Measurements from ENCODE around the gene SFSWAP. TPM values are rescaled to one million over a fixed set of nuclear protein-coding genes. Genes with fewer than 3 reads are reported as not detected.

Gene SFSWAP
- total and polyA plus RNA-seq, 12 donors = 14.0 to 94.0 (median 29.1) TPM

- H3K4me3 ChIP-seq = no peak overlapping the region
- intact Hi-C loops (cut with DNase I) = no loop called here
- H3K36me3 ChIP-seq (replicated peaks in 1 of 2) = peaks cover 0 to 72% of the 10 kb centered on the region in 2 donors
- no peak for TF ChIP-seq CTCF (IDR thresholded peaks at IDR 0.05)
- no peak for TF ChIP-seq POLR2A (IDR thresholded peaks at IDR 0.05)
- 92 to 96% (median 94%) methylated on average over 19 to 30 of the region's 30 CpGs for WGBS, 4 donors
- no peaks in the 10 kb centered on the region for H3K4me1 ChIP-seq (replicated peaks in 1 of 2)
- no peaks in the 10 kb centered on the region for H3K27me3 ChIP-seq
- H3K27ac ChIP-seq = no peak overlapping the region
- no peaks in the 10 kb centered on the region for H3K9me3 ChIP-seq (replicated peaks in 1 of 3)
- DNase-seq = peak in 2 of 7 donors; percentile 12 to 50
Measured at GRCh38 chr12:131734336-131735152, 23.7 kb downstream of the SFSWAP start.

GRCh38 chr12:131735153-131735456, 24.2 kb downstream of the SFSWAP start:
- no peak for TF ChIP-seq CTCF (IDR thresholded peaks at IDR 0.05)
- TF ChIP-seq POLR2A (IDR thresholded peaks at IDR 0.05) = no peak
- 90 to 94% (median 92%) methylated on average over 10 of the region's 10 CpGs for WGBS, 4 donors
- intact Hi-C loops (cut with DNase I) = no loop called here
- Histone ChIP-seq H3K4me3 (no peak overlapping the region), H3K4me1 (replicated peaks in 1 of 2) (no peaks in the 10 kb centered on the region), H3K27me3 (no peaks in the 10 kb centered on the region), H3K27ac (no peak overlapping the region), H3K36me3 (replicated peaks in 1 of 2) (peaks cover 0 to 68% of the 10 kb centered on the region in 2 donors), H3K9me3 (replicated peaks in 1 of 3) (no peaks in the 10 kb centered on the region)
- DNase-seq = peak in 1 of 7 donors; percentile 13

- Histone ChIP-seq H3K4me1 (replicated peaks in 1 of 2) (no peaks in the 10 kb centered on the region), H3K27me3 (no peaks in the 10 kb centered on the region), H3K4me3 (no peak overlapping the region), H3K27ac (no peak overlapping the region), H3K36me3 (replicated peaks in 1 of 2) (peaks cover 0 to 67% of the 10 kb centered on the region in 2 donors), H3K9me3 (replicated peaks in 1 of 3) (no peaks in the 10 kb centered on the region)
- intact Hi-C loops (cut with DNase I) = no loop called here
- DNase-seq = peak in 2 of 7 donors; percentile 13 to 45
- 94 to 96% (median 95%) methylated on average over 13 to 15 of the region's 15 CpGs for WGBS, 4 donors
- TF ChIP-seq CTCF (IDR thresholded peaks at IDR 0.05) (no peak), POLR2A (IDR thresholded peaks at IDR 0.05) (no peak)
Measured at GRCh38 chr12:131735476-131736445, 24.9 kb downstream of the SFSWAP start.

- TF ChIP-seq CTCF (IDR thresholded peaks at IDR 0.05) (no peak), POLR2A (IDR thresholded peaks at IDR 0.05) (no peak)
- no peak overlapping the region for H3K4me3 ChIP-seq
- no peak overlapping the region for H3K27ac ChIP-seq
- intact Hi-C loops (cut with DNase I) = no loop called here
- DNase-seq = peak in 2 of 7 donors; percentile 6 to 34
- WGBS, 4 donors = 87 to 94% (median 92%) methylated on average over 23 of the region's 23 CpGs
- peaks cover 0 to 59% of the 10 kb centered on the region in 2 donors for H3K36me3 ChIP-seq (replicated peaks in 1 of 2)
- H3K4me1 ChIP-seq (replicated peaks in 1 of 2) = no peaks in the 10 kb centered on the region
- H3K27me3 ChIP-seq = no peaks in the 10 kb centered on the region
- H3K9me3 ChIP-seq (replicated peaks in 1 of 3) = no peaks in the 10 kb centered on the region
Measured at GRCh38 chr12:131736446-131737149, 25.7 kb downstream of the SFSWAP start.

Data from adrenal gland (tissue), 12 donors.